IPS-15b (cell line): ENCODE measurements around the gene COX7B2.

Experiments used
- H3K27me3 ChIP-seq: one replicate; pipeline ENCODE4 v1.6.1; 2013; ENCODE audit warnings: low read length; ENCODE audit not compliant: control insufficient read depth, insufficient read depth
- H3K36me3 ChIP-seq: one replicate; pipeline ENCODE4 v1.6.1; 2013; ENCODE audit warnings: low read length; ENCODE audit not compliant: control insufficient read depth, insufficient read depth
- H3K4me1 ChIP-seq: one replicate; pipeline ENCODE4 v1.6.1; 2013; ENCODE audit warnings: mild to moderate bottlenecking, low read length; ENCODE audit not compliant: control insufficient read depth, insufficient read depth
- H3K4me3 ChIP-seq: one replicate; pipeline ENCODE4 v1.5.1; 2013; ENCODE audit warnings: low read depth, low read length
- H3K9ac ChIP-seq: one replicate; pipeline ENCODE4 v1.6.1; 2013; ENCODE audit warnings: low read depth, mild to moderate bottlenecking, low read length
- H3K9me3 ChIP-seq: one replicate; pipeline ENCODE4 v1.6.1; 2013; ENCODE audit warnings: mild to moderate bottlenecking, low read length; ENCODE audit not compliant: control insufficient read depth, insufficient read depth

COX7B2 gene

GRCh38 chr4:46715468-46715867 is 193.6 kb downstream of the COX7B2 start:
- H3K27me3 ChIP-seq, result no peaks in the 10 kb centered on the region
- H3K9me3 ChIP-seq, result no peaks in the 10 kb centered on the region
- no peak overlapping the region for H3K4me3 ChIP-seq
- H3K4me1 ChIP-seq, result peaks cover 2% of the 10 kb centered on the region
- H3K9ac ChIP-seq, result no peak overlapping the region
- H3K36me3 ChIP-seq, result no peaks in the 10 kb centered on the region

- H3K4me3 ChIP-seq, result no peak overlapping the region
- no peak overlapping the region for H3K9ac ChIP-seq
- H3K27me3 ChIP-seq, result no peaks in the 10 kb centered on the region
- no peaks in the 10 kb centered on the region for H3K9me3 ChIP-seq
- no peaks in the 10 kb centered on the region for H3K36me3 ChIP-seq
- no peaks in the 10 kb centered on the region for H3K4me1 ChIP-seq
These were observed 210.2 kb downstream of the COX7B2 start for GRCh38 chr4:46698891-46699290.
